HEK293 (cell line): ENCODE data around the gene VAPA.
A peak's percentile ranks its signal among the peaks of the same experiment; 100 is the strongest.

ENCODE experiments used
- CTCF ChIA-PET: fragments of 350-600 bp; formaldehyde crosslinking; extraction: SDS; loops from one replicate; lab custom pipeline; 2021; ENCODE audit warnings: antibody characterized with exemption; lab: Yijun Ruan, JAX
- POLR2A ChIA-PET: fragments of 300-600 bp; formaldehyde crosslinking; extraction: SDS; loops from one replicate; lab custom pipeline; 2020; ENCODE audit warnings: antibody characterized with exemption, inconsistent platforms; lab: Yijun Ruan, JAX
- H3K27ac ChIP-seq: fragments of 200-500 bp; sonication (Bioruptor generic); 2 replicates; pipeline ENCODE4 v1.5.1; 2014; ENCODE audit warnings: low read depth, low read length, control low read depth, inconsistent platforms; ENCODE audit errors: extremely low read depth
- H3K36me3 ChIP-seq, 2 experiments: fragments of 200-500 bp in 1 of 2; sonication (Bioruptor generic) in 1 of 2; 1 replicate in 1 of 2; 2 replicates in 1 of 2; pipeline ENCODE4 v1.5.1; 2014 to 2017; ENCODE audit warnings: inconsistent platforms in 2 of 2, low read length in 2 of 2; ENCODE audit not compliant: control insufficient read depth in 2 of 2, insufficient read depth in 1 of 2
- H3K4me1 ChIP-seq: fragments of 200-500 bp; sonication (Bioruptor generic); 2 replicates; pipeline ENCODE4 v1.5.1; 2014; ENCODE audit warnings: mild to moderate bottlenecking, low read length, inconsistent platforms; ENCODE audit not compliant: control insufficient read depth, insufficient read depth
- H3K4me3 ChIP-seq: 2 replicates; pipeline ENCODE4 v1.5.1; 2011; ENCODE audit warnings: low read depth, mild to moderate bottlenecking, control low read depth, low read length, moderate library complexity
- H3K9me3 ChIP-seq: fragments of 200-500 bp; sonication (Bioruptor generic); 2 replicates; pipeline ENCODE4 v1.5.1; 2014; ENCODE audit warnings: low read depth, low read length, inconsistent platforms; ENCODE audit not compliant: control insufficient read depth, insufficient read depth
- GLIS1 ChIP-seq: fragments of 450-650 bp; formaldehyde crosslinking; IDR thresholded peaks from 2 replicates; pipeline ENCODE4 v1.5.1; 2016; ENCODE audit warnings: missing biosample characterization, missing genetic modification characterization
- IKZF3 ChIP-seq: fragments of 450-650 bp; IDR thresholded peaks from 2 replicates; pipeline ENCODE4 v1.5.0; 2018; ENCODE audit warnings: missing biosample characterization, mild to moderate bottlenecking, missing genetic modification characterization, moderate library complexity
- KLF16 ChIP-seq: fragments of 450-650 bp; formaldehyde crosslinking; IDR thresholded peaks from 2 replicates; pipeline ENCODE4 v1.5.1; 2017; ENCODE audit warnings: missing biosample characterization, missing genetic modification characterization
- KLF9 ChIP-seq: fragments of 450-650 bp; formaldehyde crosslinking; IDR thresholded peaks from 2 replicates; pipeline ENCODE4 v1.5.1; 2016; ENCODE audit warnings: missing biosample characterization, missing genetic modification characterization, low read depth
- OSR2 ChIP-seq: fragments of 450-650 bp; formaldehyde crosslinking; IDR thresholded peaks from 2 replicates; pipeline ENCODE4 v1.5.1; 2016; ENCODE audit warnings: missing biosample characterization, missing genetic modification characterization
- SP7 ChIP-seq: fragments of 450-650 bp; formaldehyde crosslinking; IDR thresholded peaks from 2 replicates; pipeline ENCODE4 v1.5.1; 2016; ENCODE audit warnings: missing biosample characterization, missing genetic modification characterization
- WT1 ChIP-seq: fragments of 450-650 bp; formaldehyde crosslinking; IDR thresholded peaks from 2 replicates; pipeline ENCODE4 v1.5.1; 2016; ENCODE audit warnings: missing biosample characterization, missing genetic modification characterization
- YY2 ChIP-seq: fragments of 450-650 bp; formaldehyde crosslinking; IDR thresholded peaks from 2 replicates; pipeline ENCODE4 v1.5.1; 2016; ENCODE audit warnings: missing biosample characterization, missing genetic modification characterization
- ZFHX2 ChIP-seq: fragments of 450-650 bp; formaldehyde crosslinking; conservative IDR thresholded peaks from 2 replicates; pipeline ENCODE4 v1.5.1; 2016; ENCODE audit warnings: missing biosample characterization, missing genetic modification characterization
- ZNF19 ChIP-seq: fragments of 450-650 bp; formaldehyde crosslinking; IDR thresholded peaks from 2 replicates; pipeline ENCODE4; 2016; ENCODE audit warnings: missing biosample characterization, missing genetic modification characterization, low read depth
- ZNF239 ChIP-seq: fragments of 450-650 bp; formaldehyde crosslinking; IDR thresholded peaks from 2 replicates; pipeline ENCODE4 v1.5.1; 2016; ENCODE audit warnings: missing biosample characterization, missing genetic modification characterization
- ZNF561 ChIP-seq: fragments of 450-650 bp; IDR thresholded peaks from 2 replicates; pipeline ENCODE4 v1.5.1; 2018; ENCODE audit warnings: missing biosample characterization, missing genetic modification characterization, borderline replicate concordance
- ZNF596 ChIP-seq: fragments of 450-650 bp; IDR thresholded peaks from 2 replicates; pipeline ENCODE4 v1.5.0; 2018; ENCODE audit warnings: missing biosample characterization, mild to moderate bottlenecking, missing genetic modification characterization, moderate library complexity
- ZNF670 ChIP-seq: fragments of 450-650 bp; formaldehyde crosslinking; IDR thresholded peaks from 2 replicates; pipeline ENCODE4 v1.5.1; 2016; ENCODE audit warnings: missing biosample characterization, missing genetic modification characterization, low read depth
- ZNF843 ChIP-seq: fragments of 450-650 bp; formaldehyde crosslinking; IDR thresholded peaks from 2 replicates; pipeline ENCODE4 v1.5.1; 2016; ENCODE audit warnings: missing biosample characterization, missing genetic modification characterization
- TF ChIP-seq, protein P1 (sequence below): fragments of 450-650 bp; formaldehyde crosslinking; IDR thresholded peaks from 2 replicates; pipeline ENCODE4 v1.5.1; 2016; ENCODE audit warnings: missing biosample characterization, missing genetic modification characterization
- TF ChIP-seq, protein P2 (sequence below): fragments of 450-650 bp; formaldehyde crosslinking; IDR thresholded peaks from 2 replicates; pipeline ENCODE4 v1.5.1; 2017; ENCODE audit warnings: missing biosample characterization, mild to moderate bottlenecking, missing genetic modification characterization, moderate library complexity
- TF ChIP-seq, protein P3 (sequence below): fragments of 450-650 bp; formaldehyde crosslinking; IDR thresholded peaks from 2 replicates; pipeline ENCODE4 v1.5.1; 2016; ENCODE audit warnings: missing biosample characterization, missing genetic modification characterization, borderline replicate concordance
- TF ChIP-seq, protein P4 (sequence below): fragments of 450-650 bp; formaldehyde crosslinking; IDR thresholded peaks from 2 replicates; pipeline ENCODE4 v1.5.1; 2017; ENCODE audit warnings: missing biosample characterization, missing genetic modification characterization
- TF ChIP-seq, protein P5 (sequence below): fragments of 450-650 bp; formaldehyde crosslinking; IDR thresholded peaks from 2 replicates; pipeline ENCODE4 v1.5.1; 2016; ENCODE audit warnings: missing biosample characterization, missing genetic modification characterization

Gene VAPA

DNA sequence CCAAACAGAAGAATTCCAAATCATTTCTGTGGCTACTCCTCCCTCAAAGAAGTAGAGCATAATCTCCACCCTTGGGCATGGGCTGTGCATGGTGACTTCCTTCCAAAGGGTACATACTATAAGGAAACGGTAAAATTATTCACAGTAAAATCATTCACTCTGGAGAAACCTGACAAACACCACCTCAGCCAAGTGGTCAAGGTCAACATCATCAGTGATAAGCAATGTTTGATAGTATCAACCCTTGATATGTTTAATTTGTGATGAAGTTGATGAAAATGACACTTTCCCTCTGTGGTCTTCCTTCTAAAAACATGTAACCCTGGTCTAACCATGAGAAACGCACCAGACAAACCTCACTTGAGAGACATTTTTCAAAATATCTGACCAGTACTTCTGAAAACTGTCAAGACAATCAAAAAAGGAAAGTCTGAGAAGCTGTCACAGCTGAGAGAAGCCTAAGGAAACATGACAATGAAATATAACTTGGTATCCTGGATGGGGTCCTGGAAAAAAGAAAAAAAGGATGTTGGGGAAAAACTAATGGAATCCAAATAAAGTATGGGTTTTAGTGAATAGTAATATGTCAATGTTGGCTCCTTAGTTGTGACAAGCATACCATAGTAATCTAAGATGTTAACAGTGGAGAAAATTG, 37.5 kb upstream of the VAPA start (continued):
- no peak for TF ChIP-seq ZNF670 (tag by site-specific recombination)
- no peak for TF ChIP-seq OSR2 (tag by site-specific recombination)
- TF ChIP-seq, protein P1, sequence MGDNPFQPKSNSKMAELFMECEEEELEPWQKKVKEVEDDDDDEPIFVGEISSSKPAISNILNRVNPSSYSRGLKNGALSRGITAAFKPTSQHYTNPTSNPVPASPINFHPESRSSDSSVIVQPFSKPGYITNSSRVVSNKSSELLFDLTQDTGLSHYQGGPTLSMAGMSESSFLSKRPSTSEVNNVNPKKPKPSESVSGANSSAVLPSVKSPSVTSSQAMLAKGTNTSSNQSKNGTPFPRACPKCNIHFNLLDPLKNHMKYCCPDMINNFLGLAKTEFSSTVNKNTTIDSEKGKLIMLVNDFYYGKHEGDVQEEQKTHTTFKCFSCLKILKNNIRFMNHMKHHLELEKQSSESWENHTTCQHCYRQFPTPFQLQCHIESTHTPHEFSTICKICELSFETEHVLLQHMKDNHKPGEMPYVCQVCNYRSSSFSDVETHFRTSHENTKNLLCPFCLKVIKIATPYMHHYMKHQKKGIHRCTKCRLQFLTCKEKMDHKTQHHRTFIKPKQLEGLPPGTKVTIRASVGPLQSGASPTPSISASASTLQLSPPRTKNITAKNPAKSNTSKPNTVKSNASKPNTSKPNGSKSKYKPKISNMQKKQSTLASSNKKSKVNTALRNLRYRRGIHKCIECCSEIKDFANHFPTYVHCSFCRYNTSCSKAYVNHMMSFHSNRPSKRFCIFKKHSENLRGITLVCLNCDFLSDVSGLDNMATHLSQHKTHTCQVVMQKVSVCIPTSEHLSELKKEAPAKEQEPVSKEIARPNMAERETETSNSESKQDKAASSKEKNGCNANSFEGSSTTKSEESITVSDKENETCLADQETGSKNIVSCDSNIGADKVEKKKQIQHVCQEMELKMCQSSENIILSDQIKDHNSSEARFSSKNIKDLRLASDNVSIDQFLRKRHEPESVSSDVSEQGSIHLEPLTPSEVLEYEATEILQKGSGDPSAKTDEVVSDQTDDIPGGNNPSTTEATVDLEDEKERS (tag by site-specific recombination), result no peak
- no peak for TF ChIP-seq WT1

DNA sequence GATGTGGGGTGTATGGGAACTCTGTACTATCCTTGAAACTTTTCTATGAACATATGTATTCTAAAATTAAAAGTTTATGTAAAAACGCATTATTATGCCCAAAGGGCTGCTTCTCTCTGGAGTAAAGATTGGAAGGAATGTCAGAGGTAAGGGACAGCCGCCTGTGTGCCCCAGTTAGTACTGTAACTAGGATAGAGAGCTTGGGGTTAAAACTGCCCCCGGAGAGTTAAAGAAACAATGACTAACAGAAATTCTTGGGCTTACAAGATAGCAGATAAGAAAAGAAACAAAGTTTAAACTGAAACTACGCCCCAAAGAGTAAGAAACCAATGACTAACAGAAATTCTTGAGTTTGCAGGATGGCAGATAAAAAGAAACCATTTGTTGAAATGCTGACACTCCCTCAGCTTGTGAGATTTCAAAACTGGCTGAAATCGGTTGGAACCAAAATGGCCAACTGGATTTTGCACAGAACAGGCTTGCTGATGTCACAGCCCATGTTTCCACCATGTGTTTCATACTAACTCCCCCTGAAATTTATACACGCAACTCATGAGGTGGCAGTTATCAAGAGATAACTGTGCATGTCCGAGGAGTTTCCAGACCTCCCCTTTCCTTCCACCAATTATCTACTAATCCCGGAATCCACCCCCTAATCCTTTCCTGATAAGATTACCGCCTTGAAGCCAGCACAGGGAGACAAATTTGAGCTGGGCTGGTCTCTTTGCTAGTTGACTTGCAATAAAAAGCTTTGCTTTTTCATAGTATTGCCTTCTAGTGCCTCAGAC, 36.8 kb upstream of the VAPA start:
- no peaks in the 10 kb centered on the region for H3K9me3 ChIP-seq
- POLR2A ChIA-PET, result interaction anchor here (1.5 kb wide), 2 partner anchors 37 to 38 kb away, joined by 3 to 8 read pairs; partner anchors contain the start of gene VAPA
- CTCF ChIA-PET, result interaction anchor here (0.6 to 0.7 kb wide), 4 partner anchors 13 to 963 kb away, joined by 3 read pairs; no protein-coding TSS in a partner anchor
- H3K4me3 ChIP-seq, result no peak overlapping the region
- no peaks in the 10 kb centered on the region for H3K36me3 ChIP-seq
- H3K4me1 ChIP-seq, result no peaks in the 10 kb centered on the region
- H3K27ac ChIP-seq, result no peak overlapping the region; the same call in 1 of the 2 replicates
- TF ChIP-seq, protein P2, sequence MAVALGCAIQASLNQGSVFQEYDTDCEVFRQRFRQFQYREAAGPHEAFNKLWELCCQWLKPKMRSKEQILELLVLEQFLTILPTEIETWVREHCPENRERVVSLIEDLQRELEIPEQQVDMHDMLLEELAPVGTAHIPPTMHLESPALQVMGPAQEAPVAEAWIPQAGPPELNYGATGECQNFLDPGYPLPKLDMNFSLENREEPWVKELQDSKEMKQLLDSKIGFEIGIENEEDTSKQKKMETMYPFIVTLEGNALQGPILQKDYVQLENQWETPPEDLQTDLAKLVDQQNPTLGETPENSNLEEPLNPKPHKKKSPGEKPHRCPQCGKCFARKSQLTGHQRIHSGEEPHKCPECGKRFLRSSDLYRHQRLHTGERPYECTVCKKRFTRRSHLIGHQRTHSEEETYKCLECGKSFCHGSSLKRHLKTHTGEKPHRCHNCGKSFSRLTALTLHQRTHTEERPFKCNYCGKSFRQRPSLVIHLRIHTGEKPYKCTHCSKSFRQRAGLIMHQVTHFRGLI (tag by site-specific recombination), result 0 out of 2 replicates have a peak, but pooled peaks have one; percentile 32
- TF ChIP-seq ZNF843 (tag by site-specific recombination) (peak; percentile 53), SP7 (tag by site-specific recombination) (peak; percentile 91), IKZF3 (tag by site-specific recombination) (peak; percentile 39; the same call in 1 of the 2 replicates), ZFHX2 (tag by site-specific recombination) (0 out of 2 replicates have a peak, but pooled peaks have one; percentile 25), ZNF19 (tag by site-specific recombination) (no peak), KLF9 (tag by site-specific recombination) (no peak), YY2 (tag by site-specific recombination) (0 out of 2 replicates have a peak, but pooled peaks have one; percentile 46), ZNF239 (no peak), KLF16 (0 out of 2 replicates have a peak, but pooled peaks have one; percentile 23), WT1 (peak; percentile 93), ZNF596 (no peak), GLIS1 (tag by site-specific recombination) (peak; percentile 79), ZNF561 (tag by site-specific recombination) (no peak)
- TF ChIP-seq, protein P3, sequence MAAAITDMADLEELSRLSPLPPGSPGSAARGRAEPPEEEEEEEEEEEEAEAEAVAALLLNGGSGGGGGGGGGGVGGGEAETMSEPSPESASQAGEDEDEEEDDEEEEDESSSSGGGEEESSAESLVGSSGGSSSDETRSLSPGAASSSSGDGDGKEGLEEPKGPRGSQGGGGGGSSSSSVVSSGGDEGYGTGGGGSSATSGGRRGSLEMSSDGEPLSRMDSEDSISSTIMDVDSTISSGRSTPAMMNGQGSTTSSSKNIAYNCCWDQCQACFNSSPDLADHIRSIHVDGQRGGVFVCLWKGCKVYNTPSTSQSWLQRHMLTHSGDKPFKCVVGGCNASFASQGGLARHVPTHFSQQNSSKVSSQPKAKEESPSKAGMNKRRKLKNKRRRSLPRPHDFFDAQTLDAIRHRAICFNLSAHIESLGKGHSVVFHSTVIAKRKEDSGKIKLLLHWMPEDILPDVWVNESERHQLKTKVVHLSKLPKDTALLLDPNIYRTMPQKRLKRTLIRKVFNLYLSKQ (tag by site-specific recombination), result no peak
- TF ChIP-seq, protein P4, sequence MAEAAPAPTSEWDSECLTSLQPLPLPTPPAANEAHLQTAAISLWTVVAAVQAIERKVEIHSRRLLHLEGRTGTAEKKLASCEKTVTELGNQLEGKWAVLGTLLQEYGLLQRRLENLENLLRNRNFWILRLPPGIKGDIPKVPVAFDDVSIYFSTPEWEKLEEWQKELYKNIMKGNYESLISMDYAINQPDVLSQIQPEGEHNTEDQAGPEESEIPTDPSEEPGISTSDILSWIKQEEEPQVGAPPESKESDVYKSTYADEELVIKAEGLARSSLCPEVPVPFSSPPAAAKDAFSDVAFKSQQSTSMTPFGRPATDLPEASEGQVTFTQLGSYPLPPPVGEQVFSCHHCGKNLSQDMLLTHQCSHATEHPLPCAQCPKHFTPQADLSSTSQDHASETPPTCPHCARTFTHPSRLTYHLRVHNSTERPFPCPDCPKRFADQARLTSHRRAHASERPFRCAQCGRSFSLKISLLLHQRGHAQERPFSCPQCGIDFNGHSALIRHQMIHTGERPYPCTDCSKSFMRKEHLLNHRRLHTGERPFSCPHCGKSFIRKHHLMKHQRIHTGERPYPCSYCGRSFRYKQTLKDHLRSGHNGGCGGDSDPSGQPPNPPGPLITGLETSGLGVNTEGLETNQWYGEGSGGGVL (tag by site-specific recombination), result peak; percentile 88
- TF ChIP-seq, protein P5, sequence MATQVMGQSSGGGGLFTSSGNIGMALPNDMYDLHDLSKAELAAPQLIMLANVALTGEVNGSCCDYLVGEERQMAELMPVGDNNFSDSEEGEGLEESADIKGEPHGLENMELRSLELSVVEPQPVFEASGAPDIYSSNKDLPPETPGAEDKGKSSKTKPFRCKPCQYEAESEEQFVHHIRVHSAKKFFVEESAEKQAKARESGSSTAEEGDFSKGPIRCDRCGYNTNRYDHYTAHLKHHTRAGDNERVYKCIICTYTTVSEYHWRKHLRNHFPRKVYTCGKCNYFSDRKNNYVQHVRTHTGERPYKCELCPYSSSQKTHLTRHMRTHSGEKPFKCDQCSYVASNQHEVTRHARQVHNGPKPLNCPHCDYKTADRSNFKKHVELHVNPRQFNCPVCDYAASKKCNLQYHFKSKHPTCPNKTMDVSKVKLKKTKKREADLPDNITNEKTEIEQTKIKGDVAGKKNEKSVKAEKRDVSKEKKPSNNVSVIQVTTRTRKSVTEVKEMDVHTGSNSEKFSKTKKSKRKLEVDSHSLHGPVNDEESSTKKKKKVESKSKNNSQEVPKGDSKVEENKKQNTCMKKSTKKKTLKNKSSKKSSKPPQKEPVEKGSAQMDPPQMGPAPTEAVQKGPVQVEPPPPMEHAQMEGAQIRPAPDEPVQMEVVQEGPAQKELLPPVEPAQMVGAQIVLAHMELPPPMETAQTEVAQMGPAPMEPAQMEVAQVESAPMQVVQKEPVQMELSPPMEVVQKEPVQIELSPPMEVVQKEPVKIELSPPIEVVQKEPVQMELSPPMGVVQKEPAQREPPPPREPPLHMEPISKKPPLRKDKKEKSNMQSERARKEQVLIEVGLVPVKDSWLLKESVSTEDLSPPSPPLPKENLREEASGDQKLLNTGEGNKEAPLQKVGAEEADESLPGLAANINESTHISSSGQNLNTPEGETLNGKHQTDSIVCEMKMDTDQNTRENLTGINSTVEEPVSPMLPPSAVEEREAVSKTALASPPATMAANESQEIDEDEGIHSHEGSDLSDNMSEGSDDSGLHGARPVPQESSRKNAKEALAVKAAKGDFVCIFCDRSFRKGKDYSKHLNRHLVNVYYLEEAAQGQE, result no peak
